Endothelial cell (in vitro differentiated cells): ENCODE measurements around the gene G0S2. TPM values are rescaled to one million over a fixed set of nuclear protein-coding genes. Genes with fewer than 3 reads are reported as not detected.

ENCODE experiments used
- DNase-seq: peaks from one replicate; pipeline ENCODE4 v3.0.0; 2021; ENCODE audit warnings: low spot score
- H3K27ac Mint-ChIP-seq: one replicate; pipeline ENCODE4 v1.8.0; 2021; ENCODE audit warnings: mixed read lengths, inconsistent platforms; ENCODE audit not compliant: unreplicated experiment
- H3K27me3 Mint-ChIP-seq: one replicate; pipeline ENCODE4 v1.8.0; 2021; ENCODE audit warnings: mild to moderate bottlenecking, moderate library complexity, mixed read lengths, inconsistent platforms; ENCODE audit not compliant: unreplicated experiment
- H3K36me3 Mint-ChIP-seq: one replicate; pipeline ENCODE4 v1.8.0; 2021; ENCODE audit warnings: mild to moderate bottlenecking, low read depth, mixed read lengths, inconsistent platforms; ENCODE audit not compliant: unreplicated experiment
- H3K4me1 Mint-ChIP-seq: one replicate; pipeline ENCODE4 v1.8.0; 2021; ENCODE audit warnings: mild to moderate bottlenecking, mixed read lengths, inconsistent platforms; ENCODE audit not compliant: unreplicated experiment
- H3K4me3 Mint-ChIP-seq: one replicate; pipeline ENCODE4 v1.8.0; 2021; ENCODE audit warnings: mild to moderate bottlenecking, mixed read lengths, inconsistent platforms; ENCODE audit not compliant: unreplicated experiment
- H3K9me3 Mint-ChIP-seq: one replicate; pipeline ENCODE4 v1.8.0; 2021; ENCODE audit warnings: mixed read lengths, inconsistent platforms; ENCODE audit not compliant: unreplicated experiment
- total RNA-seq: library from RNA; stranded (reverse); fragmentation: NEBNext Ultra II Directional; extraction: Animal tissue kit (Norgen Biotek cat#: 25700); gene quantifications from one replicate; pipeline ENCODE4 v1.2.1, GENCODE V29; 2021; ENCODE audit not compliant: unreplicated experiment
- TF ChIP-seq, protein P1 (sequence below): fragments of 200-600 bp; sonication (generic); IDR thresholded peaks from one replicate; pipeline ENCODE4 v1.5.0; 2021; ENCODE audit warnings: antibody characterized with exemption; ENCODE audit not compliant: unreplicated experiment

Gene G0S2
- total RNA-seq, 1 donor from 2014 or later: not detected

DNA sequence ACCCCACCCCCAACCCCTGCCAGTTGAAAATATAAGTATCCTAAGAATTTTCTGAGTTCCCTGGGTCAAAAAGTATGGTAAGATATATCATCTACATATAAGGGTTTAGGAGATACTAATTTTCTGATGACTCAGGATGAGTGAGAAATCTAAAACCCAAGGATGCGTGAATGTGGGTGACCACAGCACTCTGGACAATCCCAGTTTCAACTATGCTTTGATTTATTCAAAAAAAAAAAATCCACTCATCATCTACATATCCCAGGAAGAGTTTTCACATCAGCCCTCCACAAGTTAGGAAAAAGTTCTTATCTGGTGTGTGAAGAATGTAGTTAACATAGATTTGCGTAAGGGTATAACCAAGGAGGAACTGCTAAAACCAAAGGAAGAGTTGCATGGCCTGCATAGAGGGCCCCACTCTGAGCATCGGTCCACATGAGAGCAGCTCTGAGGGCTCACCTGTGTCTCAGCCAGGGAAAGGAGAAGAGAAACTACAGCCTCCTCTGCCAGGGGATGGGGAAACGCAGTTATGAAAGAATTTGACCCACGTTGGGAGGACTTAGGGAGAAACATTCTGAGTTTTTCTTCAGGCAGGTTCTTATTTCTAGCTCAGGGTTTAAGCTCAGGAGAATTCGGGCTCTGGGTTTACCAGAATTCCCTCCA lies 41.7 kb upstream of the G0S2 start:
- peaks cover 7% of the 10 kb centered on the region for H3K27me3 Mint-ChIP-seq
- TF ChIP-seq, protein P1, sequence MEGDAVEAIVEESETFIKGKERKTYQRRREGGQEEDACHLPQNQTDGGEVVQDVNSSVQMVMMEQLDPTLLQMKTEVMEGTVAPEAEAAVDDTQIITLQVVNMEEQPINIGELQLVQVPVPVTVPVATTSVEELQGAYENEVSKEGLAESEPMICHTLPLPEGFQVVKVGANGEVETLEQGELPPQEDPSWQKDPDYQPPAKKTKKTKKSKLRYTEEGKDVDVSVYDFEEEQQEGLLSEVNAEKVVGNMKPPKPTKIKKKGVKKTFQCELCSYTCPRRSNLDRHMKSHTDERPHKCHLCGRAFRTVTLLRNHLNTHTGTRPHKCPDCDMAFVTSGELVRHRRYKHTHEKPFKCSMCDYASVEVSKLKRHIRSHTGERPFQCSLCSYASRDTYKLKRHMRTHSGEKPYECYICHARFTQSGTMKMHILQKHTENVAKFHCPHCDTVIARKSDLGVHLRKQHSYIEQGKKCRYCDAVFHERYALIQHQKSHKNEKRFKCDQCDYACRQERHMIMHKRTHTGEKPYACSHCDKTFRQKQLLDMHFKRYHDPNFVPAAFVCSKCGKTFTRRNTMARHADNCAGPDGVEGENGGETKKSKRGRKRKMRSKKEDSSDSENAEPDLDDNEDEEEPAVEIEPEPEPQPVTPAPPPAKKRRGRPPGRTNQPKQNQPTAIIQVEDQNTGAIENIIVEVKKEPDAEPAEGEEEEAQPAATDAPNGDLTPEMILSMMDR: no peak

DNA sequence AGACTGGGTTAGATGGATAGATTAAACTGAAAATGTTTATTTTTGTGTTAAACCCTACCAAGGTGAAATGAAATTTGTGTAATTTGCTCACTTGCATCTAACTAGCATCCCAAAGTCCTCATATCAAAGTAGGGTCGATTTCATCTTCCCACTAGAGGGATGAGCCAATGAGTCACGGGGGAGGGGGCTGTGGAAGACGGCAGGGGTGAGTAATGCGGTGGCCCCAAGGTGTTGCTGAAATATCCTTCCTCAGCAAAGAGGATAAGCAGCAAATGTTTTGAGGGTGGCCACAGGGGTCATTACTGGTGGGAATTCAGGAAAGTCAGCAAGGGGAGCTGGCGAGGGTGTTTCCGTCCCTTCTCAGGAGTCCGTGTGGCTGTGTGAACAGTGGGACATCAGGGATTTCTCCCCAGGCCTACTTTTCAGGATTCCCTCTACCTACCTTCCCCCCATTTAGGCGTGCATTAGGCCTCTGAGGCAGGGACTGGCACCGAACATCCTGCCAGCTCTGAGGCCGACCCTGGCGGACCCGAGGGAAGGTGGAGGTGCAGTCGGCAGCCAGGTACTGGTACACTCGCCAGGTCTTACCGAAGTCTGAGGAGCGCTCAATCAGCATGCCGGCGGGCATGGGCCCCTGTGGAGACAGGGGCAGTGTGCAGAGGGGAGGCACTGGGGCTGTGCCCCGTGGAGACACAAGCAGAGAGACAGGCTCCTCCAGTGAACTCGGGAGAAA lies 41.0 kb upstream of the G0S2 start:
- no peak for DNase-seq
- no peaks in the 10 kb centered on the region for H3K4me1 Mint-ChIP-seq
- H3K9me3 Mint-ChIP-seq: no peaks in the 10 kb centered on the region
- peaks cover 7% of the 10 kb centered on the region for H3K27me3 Mint-ChIP-seq
- TF ChIP-seq, protein P1: no peak
- H3K27ac Mint-ChIP-seq: no peak overlapping the region
- no peaks in the 10 kb centered on the region for H3K36me3 Mint-ChIP-seq
- no peak overlapping the region for H3K4me3 Mint-ChIP-seq

More for the DNA sequence above, 41.7 kb upstream of the G0S2 start:
- no peak for DNase-seq
- Mint-ChIP-seq H3K36me3 (no peaks in the 10 kb centered on the region), H3K4me1 (no peaks in the 10 kb centered on the region), H3K4me3 (no peak overlapping the region), H3K9me3 (no peaks in the 10 kb centered on the region), H3K27ac (no peak overlapping the region)

DNA sequence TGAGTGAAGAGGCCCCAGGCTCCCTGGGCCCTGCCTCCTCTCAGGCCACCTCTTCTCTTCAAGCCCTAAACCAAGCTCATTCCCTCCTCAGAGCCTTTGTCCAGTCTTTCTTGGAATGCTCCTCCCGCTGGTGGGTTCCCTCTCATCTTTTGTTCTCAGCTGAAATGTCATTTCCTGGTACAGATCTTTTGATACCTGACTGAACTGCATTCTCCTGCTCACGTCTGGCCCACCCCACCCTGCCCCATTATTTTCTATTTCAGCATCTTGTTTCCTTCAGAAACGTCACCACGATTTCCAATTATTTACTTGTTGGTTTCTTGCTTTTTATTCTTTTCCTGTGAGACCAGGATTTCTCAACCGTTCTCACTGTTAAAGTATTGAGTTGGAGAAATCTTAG lies 39.4 kb upstream of the G0S2 start:
- Mint-ChIP-seq H3K9me3 (no peaks in the 10 kb centered on the region), H3K36me3 (no peaks in the 10 kb centered on the region), H3K4me1 (no peaks in the 10 kb centered on the region), H3K27me3 (peaks cover 9% of the 10 kb centered on the region), H3K27ac (no peak overlapping the region), H3K4me3 (no peak overlapping the region)
- TF ChIP-seq, protein P1: no peak
- no peak for DNase-seq

DNA sequence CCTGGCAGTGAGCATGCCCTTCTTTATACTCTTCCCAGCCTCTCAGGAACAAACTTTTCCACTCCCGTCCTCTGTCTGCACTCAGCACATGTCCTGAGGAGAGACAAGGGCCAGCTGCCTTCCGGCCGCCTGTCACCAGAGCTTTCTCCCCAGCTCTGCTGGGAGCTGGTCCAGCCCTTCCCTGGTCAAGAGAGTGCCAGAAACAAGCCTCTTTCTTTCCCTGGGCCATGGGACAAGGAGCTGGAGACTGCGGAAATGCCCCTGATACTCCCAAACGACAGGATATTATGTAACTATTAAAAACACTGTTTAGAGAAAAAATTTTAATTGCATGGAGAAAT lies 33.4 kb upstream of the G0S2 start:
- Mint-ChIP-seq H3K4me1 (no peaks in the 10 kb centered on the region), H3K27me3 (peaks cover 7% of the 10 kb centered on the region), H3K27ac (no peak overlapping the region), H3K9me3 (no peaks in the 10 kb centered on the region), H3K4me3 (no peak overlapping the region), H3K36me3 (no peaks in the 10 kb centered on the region)
- no peak for DNase-seq
- TF ChIP-seq, protein P1: no peak

DNA sequence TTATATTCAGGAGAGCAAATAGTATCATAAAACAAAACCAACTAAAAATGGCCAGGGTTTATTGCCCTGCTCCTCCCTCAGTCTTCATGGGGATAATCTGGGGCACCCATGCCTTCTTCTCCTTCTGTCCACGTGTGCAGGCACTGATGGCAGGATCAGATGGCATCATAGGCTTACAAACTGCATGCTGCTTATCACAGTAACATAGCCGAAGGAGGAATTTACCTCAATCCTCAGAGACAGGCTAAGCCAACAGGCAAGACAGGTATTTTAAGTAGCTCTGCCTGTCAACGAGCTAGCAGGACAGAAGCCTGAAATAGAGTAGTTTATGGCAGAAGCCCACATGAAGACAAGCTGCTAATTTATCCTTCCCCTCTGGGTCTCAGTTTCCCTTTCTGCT lies 32.4 kb upstream of the G0S2 start:
- DNase-seq: no peak
- Mint-ChIP-seq H3K27ac (no peak overlapping the region), H3K4me1 (no peaks in the 10 kb centered on the region), H3K27me3 (peaks cover 7% of the 10 kb centered on the region), H3K36me3 (no peaks in the 10 kb centered on the region), H3K4me3 (no peak overlapping the region), H3K9me3 (no peaks in the 10 kb centered on the region)
- TF ChIP-seq, protein P1: no peak
